Transverse colon (tissue), 4 donors: Measurements from ENCODE around the gene GRIK4. TPM values are rescaled to one million over a fixed set of nuclear protein-coding genes. Genes with fewer than 3 reads are reported as not detected.

ENCODE experiments used
- DNase-seq: peaks from one replicate; pipeline ENCODE4 v3.0.0-alpha.2; 2019
- H3K27ac ChIP-seq, 4 donors: fragments of 200-600 bp; sonication (generic); 2 replicates each; pipeline ENCODE4 v1.5.1; 2016 to 2018; ENCODE audit warnings: inconsistent platforms in 4 of 4
- H3K27me3 ChIP-seq: fragments of 200-600 bp; sonication (generic); 2 replicates; pipeline ENCODE4 v1.5.1; 2017; ENCODE audit warnings: inconsistent platforms
- H3K36me3 ChIP-seq, 4 donors: fragments of 200-600 bp; sonication (generic); 2 replicates each; pipeline ENCODE4 v1.5.1; 2017 to 2019; ENCODE audit warnings: inconsistent platforms in 4 of 4
- H3K4me1 ChIP-seq, 4 donors: fragments of 200-600 bp; sonication (generic); 2 replicates each; pipeline ENCODE4 v1.5.1; 2017 to 2020; ENCODE audit warnings: inconsistent platforms in 4 of 4
- H3K4me3 ChIP-seq, 4 donors: fragments of 200-600 bp; sonication (generic); 1 replicate in 1 of 4; 2 replicates in 3 of 4; pipeline versions ENCODE4 v1.5.1 to v1.6.1; 2017 to 2019; ENCODE audit warnings: inconsistent platforms in 4 of 4
- H3K9me3 ChIP-seq, 2 donors: fragments of 200-600 bp; sonication (generic); 2 replicates each; pipeline ENCODE4 v1.5.1; 2017 to 2019; ENCODE audit warnings: inconsistent platforms in 2 of 2
- EP300 ChIP-seq: sonication (generic); formaldehyde crosslinking; IDR thresholded peaks from one replicate; pipeline ENCODE4 v1.6.1; 2017; ENCODE audit warnings: antibody characterized with exemption, low read depth
- POLR2A ChIP-seq: fragments of 450-650 bp; IDR thresholded peaks from one replicate; pipeline ENCODE4 v1.6.1; 2016; ENCODE audit warnings: antibody characterized with exemption, mild to moderate bottlenecking, moderate library complexity
- POLR2AphosphoS5 ChIP-seq, 3 donors: sonication (generic); formaldehyde crosslinking; IDR thresholded peaks; one replicate each; pipeline ENCODE4 v1.6.1; 2016; ENCODE audit warnings: antibody characterized with exemption in 3 of 3
- WGBS, 2 donors: methylation state at CpG; one replicate each; pipeline ENCODE4 v1.1.5; 2018; ENCODE audit warnings: low coverage in 1 of 2; 5-methylcytosine and 5-hydroxymethylcytosine counted together
- in situ Hi-C, 4 donors: fragments of 200-750 bp; cut with MboI; loops; one replicate each; pipeline versions ENCODE4 v1.15.0 to v1.15.1; 2017; ENCODE audit warnings: low sequenced_read_pairs in 3 of 4, low pct_ligation_motif_present in 1 of 4, low pct_unique_long_range_greater_than_20kb in 1 of 4
- intact Hi-C: fragments of 100-400 bp; cut with DNase I; formaldehyde crosslinking; loops from one replicate; pipeline ENCODE4 v1.15.1; 2023; ENCODE audit warnings: low total_unique reads
- total RNA-seq, 4 donors: library from RNA; depleted of rRNA; stranded (reverse); fragments of >200 nt; gene quantifications; one replicate each; pipeline ENCODE4 v1.1.0, GENCODE V29; 2016
- TF ChIP-seq, protein P1 (sequence below), 5 experiments: fragments of 200-600 bp in 3 of 5; fragments of 450-650 bp in 2 of 5; sonication (generic) in 3 of 5; IDR thresholded peaks; 1 replicate in 2 of 5; 2 replicates in 3 of 5; pipeline ENCODE4 v1.5.1; 2016 to 2017; ENCODE audit warnings: antibody characterized with exemption in 5 of 5, inconsistent platforms in 3 of 5, mild to moderate bottlenecking in 2 of 5, moderate library complexity in 1 of 5

GRIK4 gene
- total RNA-seq, 4 donors from 2014 or later: 2.6 TPM; not detected in 3

DNA sequence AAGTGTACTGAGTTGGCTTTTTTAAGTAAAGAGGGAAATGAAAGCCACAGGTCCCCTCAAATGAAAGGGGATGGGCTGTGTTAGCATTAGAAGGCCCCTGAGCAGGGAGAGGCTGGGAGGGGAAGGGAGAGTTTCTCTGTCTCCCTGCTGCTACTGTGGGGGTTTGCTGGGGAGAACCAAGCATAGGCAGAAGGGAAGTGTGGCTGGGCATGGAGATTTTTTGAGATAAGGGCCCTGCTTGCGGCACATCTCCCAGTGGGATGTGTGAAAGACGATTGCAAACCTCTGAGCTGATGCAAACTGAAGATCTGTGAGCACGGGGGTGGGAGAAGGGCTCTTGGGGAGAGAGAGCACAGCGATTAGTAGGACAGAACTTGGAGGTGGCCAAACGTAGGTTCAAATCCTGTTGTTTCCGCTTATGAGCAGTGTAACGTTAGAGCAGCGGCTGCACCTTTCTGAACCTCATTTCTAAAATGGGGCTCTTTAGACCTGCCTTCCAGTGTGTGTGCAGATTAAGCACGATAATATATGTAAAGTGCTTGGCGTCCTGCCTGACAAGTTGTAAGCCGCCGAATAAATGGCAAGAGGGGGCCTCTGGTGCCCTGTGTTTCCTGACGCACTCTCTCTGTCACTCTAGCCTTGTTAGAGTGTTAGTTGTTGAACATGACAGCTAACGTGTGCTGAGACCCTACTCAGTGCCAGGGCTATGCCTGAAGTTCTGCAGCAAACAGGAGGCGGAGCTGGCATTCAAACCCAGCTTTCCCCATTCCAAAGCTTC, 122.3 kb downstream of the GRIK4 start:
- in situ Hi-C loops: no loop called here
- intact Hi-C loops: no loop called here
- TF ChIP-seq EP300 (no peak), POLR2AphosphoS5 (IDR thresholded peaks at IDR 0.05) (no peak), POLR2A (no peak)
- TF ChIP-seq, protein P1, sequence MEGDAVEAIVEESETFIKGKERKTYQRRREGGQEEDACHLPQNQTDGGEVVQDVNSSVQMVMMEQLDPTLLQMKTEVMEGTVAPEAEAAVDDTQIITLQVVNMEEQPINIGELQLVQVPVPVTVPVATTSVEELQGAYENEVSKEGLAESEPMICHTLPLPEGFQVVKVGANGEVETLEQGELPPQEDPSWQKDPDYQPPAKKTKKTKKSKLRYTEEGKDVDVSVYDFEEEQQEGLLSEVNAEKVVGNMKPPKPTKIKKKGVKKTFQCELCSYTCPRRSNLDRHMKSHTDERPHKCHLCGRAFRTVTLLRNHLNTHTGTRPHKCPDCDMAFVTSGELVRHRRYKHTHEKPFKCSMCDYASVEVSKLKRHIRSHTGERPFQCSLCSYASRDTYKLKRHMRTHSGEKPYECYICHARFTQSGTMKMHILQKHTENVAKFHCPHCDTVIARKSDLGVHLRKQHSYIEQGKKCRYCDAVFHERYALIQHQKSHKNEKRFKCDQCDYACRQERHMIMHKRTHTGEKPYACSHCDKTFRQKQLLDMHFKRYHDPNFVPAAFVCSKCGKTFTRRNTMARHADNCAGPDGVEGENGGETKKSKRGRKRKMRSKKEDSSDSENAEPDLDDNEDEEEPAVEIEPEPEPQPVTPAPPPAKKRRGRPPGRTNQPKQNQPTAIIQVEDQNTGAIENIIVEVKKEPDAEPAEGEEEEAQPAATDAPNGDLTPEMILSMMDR (IDR thresholded peaks at IDR 0.05): no peak
- no peak overlapping the region for H3K27ac ChIP-seq
- 85% methylated on average over 9 to 15 of the region's 15 CpGs for WGBS, 2 donors
- H3K4me3 ChIP-seq: no peak overlapping the region
- no peaks in the 10 kb centered on the region for H3K36me3 ChIP-seq
- no peaks in the 10 kb centered on the region for H3K9me3 ChIP-seq
- H3K4me1 ChIP-seq: no peaks in the 10 kb centered on the region
- no peaks in the 10 kb centered on the region for H3K27me3 ChIP-seq
- DNase-seq: no peak

DNA sequence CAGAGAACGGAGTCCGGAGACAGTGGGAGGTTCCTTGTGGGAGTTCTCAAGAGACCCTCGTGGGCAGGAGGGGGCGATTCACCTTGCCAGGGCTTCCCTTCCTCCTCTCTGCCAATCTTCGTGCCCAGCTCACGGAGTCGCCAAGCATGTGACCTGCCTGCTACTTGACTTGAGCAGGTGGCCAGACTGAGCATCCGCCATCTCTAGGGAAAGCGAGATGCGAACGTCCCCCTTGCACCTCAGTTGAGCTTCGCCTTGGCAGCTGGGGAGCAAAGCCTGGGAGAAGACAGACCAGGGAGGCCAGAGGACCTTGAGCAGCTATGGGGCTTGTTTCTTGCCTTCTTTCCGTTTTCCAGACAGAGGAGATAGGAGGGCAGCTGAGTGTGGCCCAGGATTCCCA, 123.2 kb downstream of the GRIK4 start:
- WGBS, 2 donors: 86 to 100% methylated on average over 2 to 13 of the region's 13 CpGs

DNA sequence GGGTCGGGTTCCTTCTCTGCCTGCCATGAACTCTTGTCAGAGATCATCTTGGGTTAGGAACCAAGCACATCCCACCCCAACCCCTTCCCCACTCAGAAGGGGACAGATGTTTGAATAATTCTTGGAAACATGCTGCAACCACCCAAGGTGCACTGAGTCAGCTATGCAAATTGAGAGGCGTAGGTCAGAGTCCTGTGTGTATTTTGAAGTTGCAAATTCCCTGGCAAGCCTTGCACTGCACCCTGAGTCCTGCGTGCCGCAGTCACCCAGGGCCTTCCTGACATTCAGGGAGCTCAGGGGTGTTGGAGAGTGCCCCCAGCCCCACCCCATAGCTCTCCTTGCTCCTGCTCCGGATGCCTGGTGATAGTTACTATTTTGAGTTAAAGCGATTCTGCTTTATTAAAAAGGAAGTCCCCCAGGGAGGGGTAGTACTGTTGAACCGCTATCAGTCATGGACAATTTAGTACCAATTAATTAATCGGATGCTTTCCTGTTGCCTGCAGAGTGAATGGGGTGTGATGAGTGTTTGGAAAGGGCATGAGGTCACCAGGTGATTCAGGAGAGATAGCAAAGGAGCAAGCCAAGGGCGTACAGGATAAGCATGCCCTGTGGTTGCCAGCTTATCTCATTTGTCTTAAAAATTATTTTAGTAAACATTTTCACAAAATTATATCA, 123.7 kb downstream of the GRIK4 start:
- DNase-seq: no peak
- Histone ChIP-seq H3K9me3 (no peaks in the 10 kb centered on the region), H3K36me3 (no peaks in the 10 kb centered on the region), H3K27me3 (no peaks in the 10 kb centered on the region), H3K4me1 (no peaks in the 10 kb centered on the region), H3K27ac (no peak overlapping the region), H3K4me3 (no peak overlapping the region)
- 57 to 82% methylated on average over 5 to 9 of the region's 9 CpGs for WGBS, 2 donors
- TF ChIP-seq, protein P1 (IDR thresholded peaks at IDR 0.05): no peak
- no peak for TF ChIP-seq EP300
- TF ChIP-seq POLR2A: no peak
- no peak for TF ChIP-seq POLR2AphosphoS5 (IDR thresholded peaks at IDR 0.05)
- intact Hi-C loops: no loop called here
- in situ Hi-C loops: no loop called here

More for the DNA sequence above, 123.2 kb downstream of the GRIK4 start:
- Histone ChIP-seq H3K27me3 (no peaks in the 10 kb centered on the region), H3K36me3 (no peaks in the 10 kb centered on the region), H3K9me3 (no peaks in the 10 kb centered on the region), H3K27ac (no peak overlapping the region), H3K4me3 (no peak overlapping the region), H3K4me1 (no peaks in the 10 kb centered on the region)
- intact Hi-C loops (no loop called here), in situ Hi-C loops (no loop called here)
- no peak for DNase-seq
- TF ChIP-seq, protein P1 (IDR thresholded peaks at IDR 0.05): no peak
- TF ChIP-seq EP300 (no peak), POLR2AphosphoS5 (IDR thresholded peaks at IDR 0.05) (no peak), POLR2A (no peak)

DNA sequence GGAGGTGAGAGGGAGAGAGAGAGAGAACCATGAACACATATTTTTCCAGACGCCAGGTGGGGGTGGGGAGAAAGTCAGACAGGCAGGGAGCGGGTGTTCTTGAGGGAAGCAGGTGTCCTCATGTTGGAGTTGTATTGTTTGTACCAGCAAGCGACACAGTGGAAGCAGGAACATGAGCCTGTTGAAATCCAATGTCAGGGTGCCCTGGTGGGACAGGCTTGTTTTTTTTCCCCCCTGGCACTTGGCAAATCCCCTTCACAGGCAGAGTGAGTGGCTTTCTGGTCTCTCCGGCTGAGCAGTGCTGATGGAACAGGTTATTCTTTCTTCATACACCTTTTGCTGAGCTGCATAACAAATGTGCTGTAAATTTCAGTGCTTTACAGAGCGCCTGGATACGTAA, 125.6 kb downstream of the GRIK4 start:
- no peak for DNase-seq
- TF ChIP-seq POLR2AphosphoS5 (IDR thresholded peaks at IDR 0.05) (no peak), POLR2A (no peak)
- TF ChIP-seq, protein P1 (IDR thresholded peaks at IDR 0.05): no peak
- WGBS, 2 donors: 86 to 87% methylated on average over 4 to 6 of the region's 6 CpGs
- Histone ChIP-seq H3K27me3 (peaks cover 5% of the 10 kb centered on the region), H3K36me3 (no peaks in the 10 kb centered on the region), H3K9me3 (no peaks in the 10 kb centered on the region), H3K4me1 (no peaks in the 10 kb centered on the region), H3K4me3 (no peak overlapping the region), H3K27ac (no peak overlapping the region)
- intact Hi-C loops (no loop called here), in situ Hi-C loops (no loop called here)
